ENCODE results near the gene EPHA3. TPM values are rescaled to one million over a fixed set of nuclear protein-coding genes. Genes with fewer than 3 reads are reported as not detected.

The EPHA3 gene
- total and polyA plus RNA-seq, 2 donors (not counting 1 experiment from before 2014, with no cell fraction given), result 0.01 TPM; not detected in 1

DNA sequence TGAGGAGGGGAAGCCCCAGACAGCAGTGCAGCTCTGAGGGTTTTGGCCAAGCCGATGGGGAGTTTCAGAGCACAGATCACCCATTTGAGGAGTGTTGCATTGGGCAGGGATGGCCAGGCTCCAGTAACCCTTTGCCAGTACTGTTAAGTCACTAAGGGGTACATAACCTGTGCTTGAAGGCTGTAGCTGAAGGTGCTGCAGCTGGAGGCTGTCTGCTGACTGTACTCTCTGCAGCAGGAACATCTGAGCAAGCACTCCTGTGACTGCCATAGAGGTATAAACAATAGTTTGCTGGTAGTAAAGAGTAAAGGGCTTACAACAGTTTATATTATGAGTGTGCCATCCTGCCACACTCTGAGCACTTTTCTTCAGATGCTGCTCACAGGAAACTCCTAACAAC is 297.8 kb downstream of the EPHA3 start:
- no peak for ATAC-seq (ENCODE audit: low read depth)
- Mint-ChIP-seq H3K9me3 (ENCODE audit: insufficient read depth) (peaks cover 2% of the 10 kb centered on the region), H3K4me3 (no peak overlapping the region), H3K27me3 (no peaks in the 10 kb centered on the region), H3K4me1 (no peaks in the 10 kb centered on the region), H3K27ac (no peak overlapping the region)
- DNase-seq, result no peak
- Histone ChIP-seq H3K4me2 (replicated peaks; ENCODE audit: low read depth, low read length, poor library complexity, severe bottlenecking) (no peak overlapping the region), H3K9ac (ENCODE audit: low read length) (no peak overlapping the region), H3K9me3 (ENCODE audit: control extremely low read depth in 1 of 3, control insufficient read depth in 2 of 3, insufficient read depth in 1 of 3, low read length in 2 of 3) (peaks cover 0 to 2% (median 0%) of the 10 kb centered on the region in 3 donors), H2AFZ (ENCODE audit: insufficient read depth, low read depth, low read length, poor library complexity, severe bottlenecking) (no peak overlapping the region), H3K27me3 (replicated peaks in 1 of 4; ENCODE audit: control extremely low read depth in 1 of 4, control insufficient read depth in 3 of 4, insufficient read depth in 4 of 4, low read length in 3 of 4) (no peaks in the 10 kb centered on the region), H3K36me3 (replicated peaks in 1 of 2; ENCODE audit: control extremely low read depth in 1 of 2, control insufficient read depth in 1 of 2, extremely low read depth in 1 of 2, insufficient read depth in 2 of 2, low read length in 1 of 2) (no peaks in the 10 kb centered on the region), H3K4me1 (ENCODE audit: control insufficient read depth in 2 of 2, insufficient read depth in 2 of 2, low read length in 2 of 2) (no peaks in the 10 kb centered on the region), H3K79me2 (ENCODE audit: control insufficient read depth, insufficient read depth, low read length) (no peaks in the 10 kb centered on the region), H3K27ac (ENCODE audit: low read length in 2 of 2) (no peak overlapping the region), H3K4me3 (ENCODE audit: control extremely low read depth in 1 of 5, extremely low read depth in 1 of 5, insufficient read depth in 1 of 5, low read depth in 2 of 5, low read length in 4 of 5) (no peak overlapping the region), H4K20me1 (ENCODE audit: control insufficient read depth, insufficient read depth, low read length, poor library complexity, severe bottlenecking) (no peaks in the 10 kb centered on the region)
- ChIA-PET POLR2A (no interaction called here), CTCF (no interaction called here)
- intact Hi-C loops (cut with micrococcal nuclease), result no loop called here
- WGBS (ENCODE audit: insufficient coverage), result 85% methylated on average over 1 of the region's 1 CpG
- TF ChIP-seq EZH2 (IDR thresholded peaks at IDR 0.05; ENCODE audit: borderline replicate concordance, insufficient read depth, low read depth, low read length, poor library complexity, severe bottlenecking), result no peak
- TF ChIP-seq, protein P1, sequence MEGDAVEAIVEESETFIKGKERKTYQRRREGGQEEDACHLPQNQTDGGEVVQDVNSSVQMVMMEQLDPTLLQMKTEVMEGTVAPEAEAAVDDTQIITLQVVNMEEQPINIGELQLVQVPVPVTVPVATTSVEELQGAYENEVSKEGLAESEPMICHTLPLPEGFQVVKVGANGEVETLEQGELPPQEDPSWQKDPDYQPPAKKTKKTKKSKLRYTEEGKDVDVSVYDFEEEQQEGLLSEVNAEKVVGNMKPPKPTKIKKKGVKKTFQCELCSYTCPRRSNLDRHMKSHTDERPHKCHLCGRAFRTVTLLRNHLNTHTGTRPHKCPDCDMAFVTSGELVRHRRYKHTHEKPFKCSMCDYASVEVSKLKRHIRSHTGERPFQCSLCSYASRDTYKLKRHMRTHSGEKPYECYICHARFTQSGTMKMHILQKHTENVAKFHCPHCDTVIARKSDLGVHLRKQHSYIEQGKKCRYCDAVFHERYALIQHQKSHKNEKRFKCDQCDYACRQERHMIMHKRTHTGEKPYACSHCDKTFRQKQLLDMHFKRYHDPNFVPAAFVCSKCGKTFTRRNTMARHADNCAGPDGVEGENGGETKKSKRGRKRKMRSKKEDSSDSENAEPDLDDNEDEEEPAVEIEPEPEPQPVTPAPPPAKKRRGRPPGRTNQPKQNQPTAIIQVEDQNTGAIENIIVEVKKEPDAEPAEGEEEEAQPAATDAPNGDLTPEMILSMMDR (IDR thresholded peaks at IDR 0.05), result no peak

DNA sequence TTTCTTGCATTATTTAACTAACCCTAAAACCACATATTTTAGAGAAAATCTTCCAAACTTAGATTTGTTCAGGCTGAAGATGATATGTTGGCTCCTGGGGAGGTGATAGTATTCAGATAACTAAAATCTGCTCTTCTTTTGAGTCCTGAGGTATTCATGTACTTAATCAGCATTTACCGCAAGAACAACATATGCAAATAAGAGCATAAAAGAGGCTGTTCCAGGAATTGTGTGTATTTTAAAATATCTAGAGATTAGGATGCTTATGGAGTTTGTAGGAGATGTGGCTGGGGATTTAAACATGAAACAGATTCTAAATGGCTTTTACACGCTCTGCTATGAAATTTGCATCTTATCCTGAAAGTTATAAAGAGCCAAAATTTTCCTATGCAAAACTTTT is 298.2 kb downstream of the EPHA3 start:
- Histone ChIP-seq H3K36me3 (replicated peaks in 1 of 2; ENCODE audit: control extremely low read depth in 1 of 2, control insufficient read depth in 1 of 2, extremely low read depth in 1 of 2, insufficient read depth in 2 of 2, low read length in 1 of 2) (no peaks in the 10 kb centered on the region), H3K27ac (ENCODE audit: low read length in 2 of 2) (no peak overlapping the region), H4K20me1 (ENCODE audit: control insufficient read depth, insufficient read depth, low read length, poor library complexity, severe bottlenecking) (no peaks in the 10 kb centered on the region), H3K9me3 (ENCODE audit: control extremely low read depth in 1 of 3, control insufficient read depth in 2 of 3, insufficient read depth in 1 of 3, low read length in 2 of 3) (no peaks in the 10 kb centered on the region), H3K9ac (ENCODE audit: low read length) (no peak overlapping the region), H3K4me1 (ENCODE audit: control insufficient read depth in 2 of 2, insufficient read depth in 2 of 2, low read length in 2 of 2) (no peaks in the 10 kb centered on the region), H2AFZ (ENCODE audit: insufficient read depth, low read depth, low read length, poor library complexity, severe bottlenecking) (no peak overlapping the region), H3K79me2 (ENCODE audit: control insufficient read depth, insufficient read depth, low read length) (no peaks in the 10 kb centered on the region), H3K4me2 (replicated peaks; ENCODE audit: low read depth, low read length, poor library complexity, severe bottlenecking) (no peak overlapping the region), H3K4me3 (ENCODE audit: control extremely low read depth in 1 of 5, extremely low read depth in 1 of 5, insufficient read depth in 1 of 5, low read depth in 2 of 5, low read length in 4 of 5) (no peak overlapping the region), H3K27me3 (replicated peaks in 1 of 4; ENCODE audit: control extremely low read depth in 1 of 4, control insufficient read depth in 3 of 4, insufficient read depth in 4 of 4, low read length in 3 of 4) (no peaks in the 10 kb centered on the region)
- intact Hi-C loops (cut with micrococcal nuclease), result no loop called here
- Mint-ChIP-seq H3K27ac (no peak overlapping the region), H3K9me3 (ENCODE audit: insufficient read depth) (peaks cover 2% of the 10 kb centered on the region), H3K27me3 (no peaks in the 10 kb centered on the region), H3K4me3 (no peak overlapping the region), H3K4me1 (no peaks in the 10 kb centered on the region)
- ATAC-seq (ENCODE audit: low read depth) (no peak), DNase-seq (no peak)
- TF ChIP-seq, protein P1 (IDR thresholded peaks at IDR 0.05), result no peak
- no peak for TF ChIP-seq EZH2 (IDR thresholded peaks at IDR 0.05; ENCODE audit: borderline replicate concordance, insufficient read depth, low read depth, low read length, poor library complexity, severe bottlenecking)
- WGBS (ENCODE audit: insufficient coverage), result no CpG with 5 or more reads among the region's 2 CpGs
- POLR2A ChIA-PET, result no interaction called here
- CTCF ChIA-PET, result no interaction called here

Measured in B cell (primary cell).